Measurements from ENCODE around the gene MST1R. TPM values are rescaled to one million over a fixed set of nuclear protein-coding genes. Genes with fewer than 3 reads are reported as not detected.

Gene MST1R
- total and polyA plus RNA-seq, 2 of the 4 experiments (the other 2 are of a cell fraction), result under 0.01 to 0.14 TPM

GRCh38 chr3:49878686-49879085, 25.0 kb downstream of the MST1R start:
- BruUV-seq (replicated peaks), result no TSS peak
- ChIA-PET POLR2A (ENCODE audit: unreplicated experiment) (no interaction called here), CTCF (interaction anchor here (0.6 to 0.8 kb wide), 2 partner anchors 11 to 342 kb away, joined by 3 read pairs; no protein-coding TSS in a partner anchor)

More at GRCh38 chr3:49878686-49879085, 25.0 kb downstream of the MST1R start:
- H2BK20ac ChIP-seq (ENCODE audit: low read depth, low read length), result no peak overlapping the region
- no peak for TF ChIP-seq CHD1 (IDR thresholded peaks at IDR 0.05; ENCODE audit: low read depth, low read length)
- intact Hi-C loops (cut with micrococcal nuclease) (no loop called here), in situ Hi-C loops (cut with MboI; ENCODE audit: low sequenced_read_pairs) (no loop called here), dilution Hi-C loops (cut with HindIII; ENCODE audit: low sequenced_read_pairs, unreplicated experiment) (no loop called here)
- no peak overlapping the region for H3K4me2 ChIP-seq (ENCODE audit: low read depth, low read length)
- no peak overlapping the region for H2BK5ac ChIP-seq (ENCODE audit: low read depth, low read length, poor library complexity, severe bottlenecking)
- no peak overlapping the region for H2AK5ac ChIP-seq (ENCODE audit: low read depth, low read length)
- H2BK120ac ChIP-seq (ENCODE audit: low read depth, low read length), result no peak overlapping the region
- H3K56ac ChIP-seq (ENCODE audit: extremely low read depth, insufficient read depth, low read length), result no peak overlapping the region
- no peak for ATAC-seq (ENCODE audit: low read depth)
- H3K14ac ChIP-seq (replicated peaks; ENCODE audit: low read depth, low read length), result no peak overlapping the region
- no peak overlapping the region for H3K18ac ChIP-seq (ENCODE audit: low read depth, low read length)
- DNase-seq, result no peak
- no peak overlapping the region for H3K23ac ChIP-seq (ENCODE audit: low read depth, low read length)
- no peak overlapping the region for H3K4me3 ChIP-seq (ENCODE audit: insufficient read depth, low read depth, low read length)
- no peaks in the 10 kb centered on the region for H3K79me1 ChIP-seq (ENCODE audit: low read depth in 1 of 2, low read length in 2 of 2)
- H2AK9ac ChIP-seq (replicated peaks; ENCODE audit: low read depth, low read length, poor library complexity), result no peak overlapping the region
- H3K36me3 ChIP-seq (ENCODE audit: control insufficient read depth, insufficient read depth, low read length), result no peaks in the 10 kb centered on the region
- H3K27me3 ChIP-seq (ENCODE audit: control insufficient read depth, insufficient read depth, low read length), result peaks cover 49% of the 10 kb centered on the region
- no peaks in the 10 kb centered on the region for H3K9me1 ChIP-seq (ENCODE audit: insufficient read depth, low read length)
- H2BK15ac ChIP-seq (ENCODE audit: low read depth, low read length), result no peak overlapping the region
- H4K20me1 ChIP-seq (ENCODE audit: insufficient read depth, low read length), result no peaks in the 10 kb centered on the region; the same call in 1 of the 2 replicates
- no peak overlapping the region for H4K8ac ChIP-seq (ENCODE audit: low read depth in 2 of 2, low read length in 2 of 2)
- no peak overlapping the region for H4K91ac ChIP-seq (ENCODE audit: insufficient read depth, low read depth, low read length)
- no peak overlapping the region for H3K9ac ChIP-seq (ENCODE audit: low read depth, low read length)
- H2AFZ ChIP-seq (replicated peaks; ENCODE audit: low read length, poor library complexity), result no peak overlapping the region
- peaks cover 4% of the 10 kb centered on the region; the same call in 1 of the 2 replicates for H3K4me1 ChIP-seq (ENCODE audit: control insufficient read depth, insufficient read depth, low read length)
- no peak overlapping the region for H4K5ac ChIP-seq (ENCODE audit: low read depth, low read length)
- H3K4ac ChIP-seq (ENCODE audit: low read depth, low read length), result no peak overlapping the region
- H3K27ac ChIP-seq (ENCODE audit: insufficient read depth, low read length), result no peak overlapping the region
- H3K9me3 ChIP-seq (ENCODE audit: control insufficient read depth, insufficient read depth, low read length), result no peaks in the 10 kb centered on the region
